ENCODE results near the gene KCNK7.

- TF ChIP-seq CTCF (IDR thresholded peaks at IDR 0.05) (no peak), POLR2AphosphoS5 (IDR thresholded peaks at IDR 0.05) (no peak), POLR2A (IDR thresholded peaks at IDR 0.05) (no peak), EP300 (IDR thresholded peaks at IDR 0.05) (no peak)
These were observed 39.5 kb upstream of the KCNK7 start for GRCh38 chr11:65634905-65635731.
